Left lung (tissue), 10 donors: ENCODE results near the gene FER. TPM values are rescaled to one million over a fixed set of nuclear protein-coding genes. Genes with fewer than 3 reads are reported as not detected.

Source experiments
- ATAC-seq: fragments of 200-7000 bp; cut with Tn5 transposase; one replicate; pipeline ENCODE4 v1.9.1; 2020; ENCODE audit warnings: moderate library complexity
- DNase-seq, 4 donors: peaks; one replicate each; pipeline ENCODE4 v3.0.0-alpha.2; 2013 to 2020
- H3K27ac ChIP-seq, 2 donors: fragments of 200-600 bp; sonication (generic) in 1 of 2; one replicate each; pipeline versions ENCODE4 v1.5.0 to v1.8.0; 2020 to 2021
- H3K27me3 ChIP-seq, 2 donors: fragments of 200-600 bp; sonication (generic) in 1 of 2; one replicate each; pipeline versions ENCODE4 v1.5.0 to v1.8.0; 2020 to 2021
- H3K36me3 ChIP-seq, 2 donors: fragments of 200-600 bp; sonication (generic) in 1 of 2; one replicate each; pipeline versions ENCODE4 v1.5.0 to v1.8.0; 2020 to 2021
- H3K4me1 ChIP-seq, 2 donors: fragments of 200-600 bp; one replicate each; pipeline ENCODE4 v1.8.0; 2021
- H3K4me3 ChIP-seq, 2 donors: fragments of 200-600 bp; sonication (generic) in 1 of 2; one replicate each; pipeline versions ENCODE4 v1.5.0 to v1.8.0; 2020 to 2021; ENCODE audit warnings: mild to moderate bottlenecking in 1 of 2
- H3K9me3 ChIP-seq, 2 donors: fragments of 200-600 bp; sonication (generic) in 1 of 2; one replicate each; pipeline versions ENCODE4 v1.5.0 to v1.8.0; 2020 to 2021
- CTCF ChIP-seq, 2 donors: fragments of 200-600 bp; sonication (generic) in 1 of 2; IDR thresholded peaks; one replicate each; pipeline versions ENCODE4 v1.5.0 to v1.8.0; 2021; ENCODE audit warnings: antibody characterized with exemption in 2 of 2
- intact Hi-C, 2 donors: fragments of 100-400 bp; cut with DNase I; formaldehyde crosslinking; loops; one replicate each; pipeline versions ENCODE4 v1.11.2 to v1.14.2; 2022
- polyA plus RNA-seq, 6 donors: library from polyadenylated mRNA; unstranded; fragments of 120-200 nt; gene quantifications; one replicate each; pipeline ENCODE4 v1.2.1, GENCODE V29; 2013; ENCODE audit not compliant: insufficient read length in 6 of 6
- total RNA-seq, 2 donors: library from RNA; stranded (reverse); fragmentation: NEBNext Ultra II Directional; extraction: Animal tissue kit (Norgen Biotek cat#: 25700); gene quantifications; one replicate each; pipeline ENCODE4 v1.2.1, GENCODE V29; 2021
- donor health status: DM: no; HTN: yes; CAD: no.
- donor health status: DM: no; HTN: no; CAD: no.

FER gene
- total and polyA plus RNA-seq, 8 donors, result 16.6 to 27.0 (median 19.4) TPM

GRCh38 chr5:108730617-108731340 is 16.9 kb upstream of the FER start:
- H3K9me3 ChIP-seq, result no peaks in the 10 kb centered on the region
- H3K27me3 ChIP-seq, result no peaks in the 10 kb centered on the region
- TF ChIP-seq CTCF (IDR thresholded peaks at IDR 0.05), result no peak
- no peaks in the 10 kb centered on the region for H3K36me3 ChIP-seq
- peaks cover 0 to 22% of the 10 kb centered on the region in 2 donors for H3K4me1 ChIP-seq
- no peak for ATAC-seq
- intact Hi-C loops, result no loop called here
- no peak overlapping the region for H3K4me3 ChIP-seq
- DNase-seq, result no peak
- H3K27ac ChIP-seq, result no peak overlapping the region

GRCh38 chr5:108735790-108736189 is 11.9 kb upstream of the FER start:
- intact Hi-C loops, result no loop called here

GRCh38 chr5:108736855-108737254 is 10.8 kb upstream of the FER start:
- no peaks in the 10 kb centered on the region for H3K36me3 ChIP-seq
- no peaks in the 10 kb centered on the region for H3K4me1 ChIP-seq
- DNase-seq (no peak), ATAC-seq (no peak)
- no peak for TF ChIP-seq CTCF (IDR thresholded peaks at IDR 0.05)
- H3K27ac ChIP-seq, result no peak overlapping the region
- intact Hi-C loops, result no loop called here
- no peak overlapping the region for H3K4me3 ChIP-seq
- no peaks in the 10 kb centered on the region for H3K9me3 ChIP-seq
- no peaks in the 10 kb centered on the region for H3K27me3 ChIP-seq

More at GRCh38 chr5:108735790-108736189, 11.9 kb upstream of the FER start:
- Histone ChIP-seq H3K4me3 (no peak overlapping the region), H3K4me1 (no peaks in the 10 kb centered on the region), H3K9me3 (no peaks in the 10 kb centered on the region), H3K27ac (no peak overlapping the region), H3K36me3 (no peaks in the 10 kb centered on the region), H3K27me3 (no peaks in the 10 kb centered on the region)
- no peak for DNase-seq
- ATAC-seq, result no peak
- TF ChIP-seq CTCF (IDR thresholded peaks at IDR 0.05), result no peak

GRCh38 chr5:108739376-108739775 is 8.3 kb upstream of the FER start:
- H3K4me1 ChIP-seq, result no peaks in the 10 kb centered on the region
- H3K9me3 ChIP-seq, result no peaks in the 10 kb centered on the region
- H3K27ac ChIP-seq, result no peak overlapping the region
- no peaks in the 10 kb centered on the region for H3K27me3 ChIP-seq
- ATAC-seq (no peak), DNase-seq (no peak)
- H3K36me3 ChIP-seq, result no peaks in the 10 kb centered on the region
- TF ChIP-seq CTCF (IDR thresholded peaks at IDR 0.05), result no peak
- no peak overlapping the region for H3K4me3 ChIP-seq
- intact Hi-C loops, result no loop called here

GRCh38 chr5:108739906-108740305 is 7.8 kb upstream of the FER start:
- H3K27ac ChIP-seq, result no peak overlapping the region
- intact Hi-C loops, result no loop called here
- H3K36me3 ChIP-seq, result no peaks in the 10 kb centered on the region
- no peaks in the 10 kb centered on the region for H3K9me3 ChIP-seq
- H3K27me3 ChIP-seq, result no peaks in the 10 kb centered on the region
- ATAC-seq (no peak), DNase-seq (no peak)
- no peaks in the 10 kb centered on the region for H3K4me1 ChIP-seq
- no peak overlapping the region for H3K4me3 ChIP-seq
- no peak for TF ChIP-seq CTCF (IDR thresholded peaks at IDR 0.05)
